H9 (cell line): ENCODE data around the gene PDIA4. TPM values are rescaled to one million over a fixed set of nuclear protein-coding genes. Genes with fewer than 3 reads are reported as not detected.
A peak's percentile ranks its signal among the peaks of the same experiment; 100 is the strongest.

Experiments
- DNase-seq: peaks from one replicate; pipeline ENCODE4 v3.0.0-alpha.2; 2017
- H2AFZ ChIP-seq: one replicate; pipeline ENCODE4 v1.6.1; 2013; ENCODE audit warnings: mild to moderate bottlenecking, low read length, control low read depth, moderate library complexity
- H2AK5ac ChIP-seq: 2 replicates; pipeline ENCODE4 v1.6.1; 2013; ENCODE audit warnings: low read length, control low read depth, mixed read lengths; ENCODE audit not compliant: insufficient read length
- H2BK120ac ChIP-seq: one replicate; pipeline ENCODE4 v1.6.1; 2013; ENCODE audit warnings: low read depth, mild to moderate bottlenecking, low read length, control low read depth, inconsistent platforms; ENCODE audit not compliant: poor library complexity, severe bottlenecking
- H2BK12ac ChIP-seq: 2 replicates; pipeline ENCODE4 v1.6.1; 2013; ENCODE audit warnings: low read length, control low read depth, mixed read lengths, low read depth; ENCODE audit not compliant: insufficient read length
- H2BK15ac ChIP-seq: 2 replicates; pipeline ENCODE4 v1.6.1; 2013; ENCODE audit warnings: low read depth, low read length, control low read depth
- H2BK20ac ChIP-seq: one replicate; pipeline ENCODE4 v1.6.1; 2013; ENCODE audit warnings: low read depth, mild to moderate bottlenecking, low read length, control low read depth, inconsistent platforms; ENCODE audit not compliant: poor library complexity, severe bottlenecking
- H2BK5ac ChIP-seq: 2 replicates; pipeline ENCODE4 v1.6.1; 2013; ENCODE audit warnings: low read length, control low read depth, mixed read lengths; ENCODE audit not compliant: insufficient read length
- H3K14ac ChIP-seq: 2 replicates; pipeline ENCODE4 v1.6.1; 2013; ENCODE audit warnings: low read length, control low read depth; ENCODE audit not compliant: insufficient read depth
- H3K18ac ChIP-seq: 2 replicates; pipeline ENCODE4 v1.6.1; 2013; ENCODE audit warnings: low read depth, mild to moderate bottlenecking, mixed read lengths, low read length, control low read depth; ENCODE audit not compliant: insufficient read length
- H3K23ac ChIP-seq: 2 replicates; pipeline ENCODE4 v1.6.1; 2013; ENCODE audit warnings: low read length, control low read depth, mixed read lengths, low read depth; ENCODE audit not compliant: insufficient read length
- H3K23me2 ChIP-seq: 2 replicates; pipeline ENCODE4 v1.6.1; 2013; ENCODE audit warnings: low read depth, mild to moderate bottlenecking, mixed read lengths, low read length, control low read depth; ENCODE audit not compliant: insufficient read length, poor library complexity, severe bottlenecking
- H3K27ac ChIP-seq: 2 replicates; pipeline ENCODE4 v1.5.1; 2013; ENCODE audit warnings: low read length, control low read depth, mixed read lengths, low read depth; ENCODE audit not compliant: insufficient read length
- H3K27me3 ChIP-seq: 2 replicates; pipeline ENCODE4 v1.6.1; 2013; ENCODE audit warnings: low read length, control low read depth, inconsistent platforms; ENCODE audit not compliant: insufficient read depth
- H3K4ac ChIP-seq: 2 replicates; pipeline ENCODE4 v1.6.1; 2013; ENCODE audit warnings: low read depth, mild to moderate bottlenecking, control low read depth, inconsistent platforms, low read length, moderate library complexity
- H3K4me1 ChIP-seq: 2 replicates; pipeline ENCODE4 v1.6.1; 2013; ENCODE audit warnings: low read length, control low read depth, inconsistent platforms; ENCODE audit not compliant: insufficient read depth
- H3K4me2 ChIP-seq: 2 replicates; pipeline ENCODE4 v1.6.1; 2013; ENCODE audit warnings: low read length, control low read depth, mixed read lengths; ENCODE audit not compliant: insufficient read length, insufficient read depth
- H3K56ac ChIP-seq: 2 replicates; pipeline ENCODE4 v1.6.1; 2013; ENCODE audit warnings: low read depth, mild to moderate bottlenecking, mixed read lengths, low read length, control low read depth; ENCODE audit not compliant: insufficient read length
- H3K79me1 ChIP-seq: 2 replicates; pipeline ENCODE4 v1.6.1; 2013; ENCODE audit warnings: low read depth, mild to moderate bottlenecking, moderate library complexity, low read length, control low read depth, inconsistent platforms; ENCODE audit not compliant: insufficient read depth, poor library complexity, severe bottlenecking
- H3K79me2 ChIP-seq: 2 replicates; pipeline ENCODE4 v1.6.1; 2013; ENCODE audit warnings: low read length, control low read depth, inconsistent platforms; ENCODE audit not compliant: insufficient read depth
- H3K9ac ChIP-seq: 2 replicates; pipeline ENCODE4 v1.6.1; 2013; ENCODE audit warnings: low read length, control low read depth, mixed read lengths; ENCODE audit not compliant: insufficient read length; ENCODE audit errors: extremely low read depth
- H3K9me3 ChIP-seq: one replicate; pipeline ENCODE4 v1.6.1; 2013; ENCODE audit warnings: low read depth, low read length, inconsistent platforms; ENCODE audit not compliant: control insufficient read depth
- H3T11ph ChIP-seq: one replicate; pipeline ENCODE4 v1.6.1; 2013; ENCODE audit warnings: mild to moderate bottlenecking, low read length, control low read depth, inconsistent platforms
- H4K20me1 ChIP-seq: one replicate; pipeline ENCODE4 v1.6.1; 2013; ENCODE audit not compliant: control insufficient read depth, insufficient read length, insufficient read depth
- H4K5ac ChIP-seq: 2 replicates; pipeline ENCODE4 v1.6.1; 2013; ENCODE audit warnings: low read depth, mild to moderate bottlenecking, mixed read lengths, low read length, control low read depth; ENCODE audit not compliant: insufficient read length
- H4K8ac ChIP-seq: replicated peaks from 2 replicates; pipeline ENCODE4 v1.6.1; 2013; ENCODE audit warnings: low read length, control low read depth, mixed read lengths, low read depth; ENCODE audit not compliant: insufficient read length
- H4K91ac ChIP-seq: 2 replicates; pipeline ENCODE4 v1.6.1; 2013; ENCODE audit warnings: low read depth, mild to moderate bottlenecking, moderate library complexity, mixed read lengths, low read length, control low read depth; ENCODE audit not compliant: insufficient read length
- H3K27ac Mint-ChIP-seq, 3 experiments: 2 replicates in 2 of 3; 3 replicates in 1 of 3; pipeline ENCODE4 v1.8.0; 2020 to 2021; ENCODE audit warnings: mixed read lengths in 3 of 3, mild to moderate bottlenecking in 1 of 3, moderate library complexity in 1 of 3
- H3K27me3 Mint-ChIP-seq: 2 replicates; pipeline ENCODE4 v1.8.0; 2021; ENCODE audit warnings: low read depth, mild to moderate bottlenecking, moderate library complexity, mixed read lengths
- H3K36me3 Mint-ChIP-seq, 3 experiments: 2 replicates in 2 of 3; 3 replicates in 1 of 3; pipeline ENCODE4 v1.8.0; 2020 to 2021; ENCODE audit warnings: low read depth in 3 of 3, mixed read lengths in 3 of 3; ENCODE audit not compliant: insufficient read depth in 1 of 3
- H3K4me1 Mint-ChIP-seq, 2 experiments: 2 replicates each; pipeline ENCODE4 v1.8.0; 2020; ENCODE audit warnings: mixed read lengths in 2 of 2
- H3K4me3 Mint-ChIP-seq, 2 experiments: 2 replicates in 1 of 2; 3 replicates in 1 of 2; pipeline ENCODE4 v1.8.0; 2020 to 2021; ENCODE audit warnings: mild to moderate bottlenecking in 2 of 2, mixed read lengths in 2 of 2, moderate library complexity in 1 of 2
- H3K9me3 Mint-ChIP-seq, 2 experiments: 2 replicates in 1 of 2; 3 replicates in 1 of 2; pipeline ENCODE4 v1.8.0; 2020; ENCODE audit warnings: mild to moderate bottlenecking in 2 of 2, mixed read lengths in 2 of 2, moderate library complexity in 1 of 2
- WGBS: extraction: QIAGEN DNeasy Blood & Tissue Kit; methylation state at CpG from one replicate; pipeline ENCODE4 v1.1.7; 2013; ENCODE audit warnings: missing lambda C conversion rate, low lambda C conversion rate, mixed read lengths; ENCODE audit not compliant: insufficient read length; ENCODE audit errors: extremely low coverage; 5-methylcytosine and 5-hydroxymethylcytosine counted together
- total RNA-seq: library from RNA; stranded (reverse); gene quantifications from 2 replicates; pipeline ENCODE4 v1.2.1, GENCODE V29; 2021
- TF ChIP-seq, protein P1 (sequence below): fragments of 200-600 bp; sonication (generic); conservative IDR thresholded peaks from 3 replicates; pipeline ENCODE4 v1.8.0; 2021; ENCODE audit warnings: antibody characterized with exemption, mild to moderate bottlenecking

Gene PDIA4
- total RNA-seq, 1 experiment from 2014 or later, result 217 TPM

DNA sequence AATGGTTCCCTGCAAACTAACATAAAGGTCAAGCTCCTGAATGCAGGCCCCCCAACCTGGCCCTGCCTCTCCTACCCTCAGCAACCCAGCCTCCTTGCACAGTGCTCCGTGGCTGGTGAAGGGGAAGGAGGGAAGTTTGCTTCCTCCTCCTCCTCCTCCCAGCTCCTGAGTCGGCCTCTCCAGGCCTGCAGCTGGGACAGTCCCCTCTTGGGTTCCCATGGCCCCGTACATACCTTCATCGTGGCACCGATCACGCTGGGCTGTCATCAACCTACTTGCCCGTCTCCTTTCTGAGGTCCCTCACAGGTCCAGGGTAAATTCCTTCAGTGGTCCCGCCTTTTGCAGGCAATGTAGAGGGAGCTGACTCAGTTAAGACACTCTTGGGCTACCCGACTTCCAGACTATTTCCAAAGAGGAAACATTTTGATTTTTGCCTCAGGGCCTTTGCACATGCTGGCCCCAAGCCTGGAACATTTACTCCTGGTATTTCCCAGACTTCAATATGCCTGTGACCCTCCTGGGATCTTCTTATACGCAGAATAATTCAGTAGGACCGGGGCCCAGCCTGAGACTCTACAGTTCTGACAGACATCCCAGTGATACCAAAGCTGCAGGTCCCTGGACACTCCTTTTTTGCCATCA, 26.8 kb downstream of the PDIA4 start:
- H3T11ph ChIP-seq, result no peak overlapping the region
- Mint-ChIP-seq H3K36me3 (peaks cover 31 to 59% (median 40%) of the 10 kb centered on the region in 3 experiments), H3K27ac (peak overlapping the region; percentile 2 to 96 (median 39); a peak in 3 of 7 replicates), H3K4me1 (0 out of 4 replicates have a peak, but pooled peaks cover 0 to 4% of the 10 kb centered on the region in 2 experiments), H3K4me3 (no peak overlapping the region), H3K9me3 (no peaks in the 10 kb centered on the region), H3K27me3 (no peaks in the 10 kb centered on the region)
- H2AK5ac ChIP-seq, result no peak overlapping the region
- no peak for DNase-seq
- no peaks in the 10 kb centered on the region for H3K27me3 ChIP-seq
- no peak overlapping the region for H3K23ac ChIP-seq
- no peaks in the 10 kb centered on the region for H4K20me1 ChIP-seq
- H3K79me2 ChIP-seq, result no peaks in the 10 kb centered on the region
- no CpG with 5 or more reads among the region's 11 CpGs for WGBS
- H4K91ac ChIP-seq, result no peak overlapping the region
- no peaks in the 10 kb centered on the region for H3K9me3 ChIP-seq
- no peak overlapping the region for H3K27ac ChIP-seq
- H2BK5ac ChIP-seq, result no peak overlapping the region
- no peak overlapping the region for H4K8ac ChIP-seq
- no peaks in the 10 kb centered on the region for H3K23me2 ChIP-seq
- H3K18ac ChIP-seq, result no peak overlapping the region
- no peak overlapping the region for H2BK120ac ChIP-seq
- H3K9ac ChIP-seq, result no peak overlapping the region
- no peak overlapping the region for H3K56ac ChIP-seq
- no peak overlapping the region for H3K14ac ChIP-seq
- H2AFZ ChIP-seq, result no peak overlapping the region
- H3K4me1 ChIP-seq, result no peaks in the 10 kb centered on the region
- H4K5ac ChIP-seq, result no peak overlapping the region
- TF ChIP-seq, protein P1, sequence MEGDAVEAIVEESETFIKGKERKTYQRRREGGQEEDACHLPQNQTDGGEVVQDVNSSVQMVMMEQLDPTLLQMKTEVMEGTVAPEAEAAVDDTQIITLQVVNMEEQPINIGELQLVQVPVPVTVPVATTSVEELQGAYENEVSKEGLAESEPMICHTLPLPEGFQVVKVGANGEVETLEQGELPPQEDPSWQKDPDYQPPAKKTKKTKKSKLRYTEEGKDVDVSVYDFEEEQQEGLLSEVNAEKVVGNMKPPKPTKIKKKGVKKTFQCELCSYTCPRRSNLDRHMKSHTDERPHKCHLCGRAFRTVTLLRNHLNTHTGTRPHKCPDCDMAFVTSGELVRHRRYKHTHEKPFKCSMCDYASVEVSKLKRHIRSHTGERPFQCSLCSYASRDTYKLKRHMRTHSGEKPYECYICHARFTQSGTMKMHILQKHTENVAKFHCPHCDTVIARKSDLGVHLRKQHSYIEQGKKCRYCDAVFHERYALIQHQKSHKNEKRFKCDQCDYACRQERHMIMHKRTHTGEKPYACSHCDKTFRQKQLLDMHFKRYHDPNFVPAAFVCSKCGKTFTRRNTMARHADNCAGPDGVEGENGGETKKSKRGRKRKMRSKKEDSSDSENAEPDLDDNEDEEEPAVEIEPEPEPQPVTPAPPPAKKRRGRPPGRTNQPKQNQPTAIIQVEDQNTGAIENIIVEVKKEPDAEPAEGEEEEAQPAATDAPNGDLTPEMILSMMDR, result no peak
- no peak overlapping the region for H3K4ac ChIP-seq
- H3K4me2 ChIP-seq, result no peak overlapping the region
- no peak overlapping the region for H2BK20ac ChIP-seq
- H2BK15ac ChIP-seq, result no peak overlapping the region
- H3K79me1 ChIP-seq, result no peaks in the 10 kb centered on the region
- no peak overlapping the region for H2BK12ac ChIP-seq
